Iris pigment epithelial cell (primary cell): Measurements from ENCODE around the gene NRP1.
"Not testable (repeated sequence)": the region's sequence is repeated elsewhere in the genome, so short reads cannot be mapped to it uniquely, and the experiment has no call there.

Source experiments
- DNase-seq: peaks from one replicate; pipeline ENCODE4 v3.0.0-alpha.2; 2011; ENCODE audit warnings: low read depth

Gene NRP1

GRCh38 chr10:33334153-33334804 is at the start of gene NRP1:
Gene NRP1 (minus strand): TSS chr10:33334667. CDS start chr10:33334382, 285 bp downstream.
- DNase-seq, result no peak

DNA sequence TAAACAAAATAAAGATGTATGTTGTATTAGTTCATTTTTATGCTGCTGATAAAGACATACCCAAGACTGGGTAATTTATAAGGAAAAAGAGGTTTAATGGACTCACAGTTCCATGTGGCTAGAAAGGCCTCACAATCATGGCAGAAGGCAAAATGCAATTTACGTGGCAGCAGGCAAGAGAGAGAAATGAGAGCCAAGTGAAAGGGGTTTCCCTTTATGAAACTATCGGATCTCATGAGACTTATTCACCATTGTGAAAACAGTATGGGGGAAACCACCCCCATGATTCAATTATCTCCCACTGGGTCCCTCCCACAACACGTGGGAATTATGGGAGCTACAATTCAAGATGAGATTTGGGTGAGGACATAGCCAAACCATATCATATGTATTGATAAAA is 49.7 kb upstream of the NRP1 start:
- not testable (repeated sequence) for DNase-seq

GRCh38 chr10:33382921-33383713 is 48.6 kb upstream of the NRP1 start:
- no peak for DNase-seq

- no peak for DNase-seq
Observed at GRCh38 chr10:33382216-33382600, 47.7 kb upstream of the NRP1 start.

- DNase-seq, result peak; percentile 78
Observed at GRCh38 chr10:33381451-33382215, 47.2 kb upstream of the NRP1 start.

GRCh38 chr10:33377658-33378025 is 43.2 kb upstream of the NRP1 start:
- DNase-seq, result peak; percentile 67

- peak; percentile 79 for DNase-seq
Observed at GRCh38 chr10:33376976-33377657, 42.6 kb upstream of the NRP1 start.

- DNase-seq, result peak; percentile 53
Observed at GRCh38 chr10:33376476-33376875, 42.0 kb upstream of the NRP1 start.

- no peak for DNase-seq
Observed at GRCh38 chr10:33373263-33373662, 38.8 kb upstream of the NRP1 start.

DNA sequence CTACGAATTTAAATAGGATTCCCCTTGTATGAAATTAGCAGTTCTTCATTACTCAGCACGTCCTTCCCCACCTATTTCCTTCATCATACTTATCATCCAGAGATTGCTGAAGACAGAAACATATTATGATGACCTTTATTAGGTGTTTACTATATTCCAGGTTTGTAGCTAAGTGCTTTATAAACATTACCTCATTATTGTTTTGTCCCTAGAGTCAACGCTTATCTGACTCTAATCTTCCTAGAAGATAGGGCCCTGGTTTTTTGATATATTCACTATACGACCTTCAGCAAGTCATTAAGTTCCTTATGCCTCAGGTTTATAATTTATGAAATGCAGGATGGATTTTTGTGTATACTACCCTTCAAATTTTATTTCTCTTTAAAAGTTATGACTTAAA is 36.8 kb upstream of the NRP1 start:
- no peak for DNase-seq

DNA sequence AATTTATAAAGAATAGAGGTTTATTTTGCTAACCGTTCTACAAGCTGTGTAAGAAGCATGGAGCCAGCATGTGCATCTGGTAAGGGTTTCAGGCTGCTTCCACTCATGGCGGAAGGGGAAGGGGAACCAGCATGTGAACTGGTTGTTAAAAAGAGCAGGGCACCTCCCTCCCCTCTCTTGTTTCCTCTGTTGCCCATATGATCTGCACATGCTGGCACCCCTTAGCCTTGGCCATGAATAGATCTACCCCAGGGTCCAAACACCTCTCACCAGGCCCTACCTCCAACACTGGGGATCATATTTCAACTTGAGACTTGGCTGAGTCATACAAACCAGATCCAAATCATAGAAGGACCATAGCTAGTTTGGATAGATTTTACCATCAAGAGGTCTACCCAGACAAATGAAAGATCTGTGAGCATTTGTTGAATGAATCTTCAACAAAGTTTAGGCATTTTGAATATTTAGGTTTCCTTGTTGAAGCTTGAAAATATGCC is 36.0 kb upstream of the NRP1 start:
- peak; percentile 28 for DNase-seq

- DNase-seq, result no peak
Observed at GRCh38 chr10:33368086-33368485, 33.6 kb upstream of the NRP1 start.

GRCh38 chr10:33365871-33366411 is 31.5 kb upstream of the NRP1 start:
- DNase-seq, result peak; percentile 96

GRCh38 chr10:33365301-33365700 is 30.8 kb upstream of the NRP1 start:
- DNase-seq, result no peak

DNA sequence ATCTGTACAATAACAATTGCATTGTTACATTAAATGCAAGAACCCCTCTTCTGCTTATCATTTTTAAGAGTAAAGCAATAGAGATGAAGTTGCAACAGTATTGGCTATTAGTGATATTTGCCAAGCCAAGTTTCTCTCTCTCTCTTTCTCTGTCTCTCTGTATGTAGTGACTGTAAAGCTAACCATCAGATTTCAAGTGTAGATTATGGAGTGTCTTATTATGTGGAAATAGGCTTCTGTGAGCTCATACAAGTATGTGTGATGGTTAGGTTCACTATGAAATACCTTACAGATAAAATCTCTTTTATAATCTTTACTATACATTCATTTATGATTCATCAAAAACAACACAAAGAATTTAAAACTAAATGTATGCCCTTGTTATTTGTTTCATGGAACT is 28.6 kb upstream of the NRP1 start:
- peak; percentile 68 for DNase-seq

DNA sequence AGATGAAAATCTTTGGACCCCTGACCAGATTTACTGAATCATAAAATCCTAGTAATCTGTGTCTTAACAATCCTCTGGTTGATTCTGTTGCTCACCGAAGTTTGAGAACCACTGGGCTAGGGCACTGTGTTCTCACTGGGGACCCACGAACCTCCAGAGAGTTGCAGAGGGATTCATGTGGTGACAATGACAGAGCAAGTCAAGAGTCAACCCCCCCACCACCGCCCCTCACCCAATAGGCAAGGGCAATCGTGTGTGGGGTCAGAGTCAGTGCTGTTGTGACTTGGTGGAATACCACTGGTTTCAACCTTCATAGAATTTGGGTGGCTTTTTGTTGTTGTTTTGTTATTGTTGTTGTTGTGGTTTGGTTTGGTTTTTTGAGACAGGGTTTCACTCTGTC is 23.5 kb upstream of the NRP1 start:
- no peak for DNase-seq

DNA sequence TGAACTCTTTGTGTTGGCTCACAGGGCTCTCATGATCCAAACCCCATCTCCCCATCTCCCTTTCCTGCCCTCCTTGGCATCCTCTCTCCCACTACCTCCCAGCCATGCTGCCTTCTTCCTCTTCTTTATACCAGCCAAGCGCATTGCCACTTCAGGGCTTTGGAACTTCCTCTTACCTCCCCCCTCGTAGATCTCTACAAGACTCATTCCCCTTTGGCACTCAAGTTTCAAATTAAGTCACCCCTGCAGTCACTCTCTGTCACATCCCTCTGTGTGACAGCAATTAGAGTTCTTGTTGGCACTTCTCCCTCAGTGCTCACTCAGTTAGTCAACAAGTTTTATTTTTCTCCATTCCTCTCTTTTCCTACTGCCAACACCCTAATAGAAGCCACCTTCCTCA is 20.8 kb upstream of the NRP1 start:
- no peak for DNase-seq

- no peak for DNase-seq
Observed at GRCh38 chr10:33353853-33354252, 19.4 kb upstream of the NRP1 start.

DNA sequence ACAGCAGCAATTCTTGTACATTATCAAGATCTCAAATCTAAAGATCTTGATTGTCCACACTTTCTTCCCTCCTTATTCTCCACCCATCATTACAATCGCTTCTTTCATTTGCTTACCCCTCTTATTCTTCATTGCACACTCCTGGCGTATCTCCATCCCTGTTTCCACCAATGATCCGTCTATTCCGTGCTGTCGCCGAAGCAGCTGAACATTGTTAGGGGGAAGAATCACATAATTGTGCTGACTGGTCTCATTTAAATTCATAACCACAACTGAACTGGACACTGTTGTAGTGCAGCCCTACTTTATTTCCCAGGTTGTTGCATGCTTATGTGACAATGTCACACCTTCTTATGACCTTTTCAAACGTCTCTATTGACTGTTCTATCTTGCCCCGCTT is 18.9 kb upstream of the NRP1 start:
- DNase-seq, result no peak

- DNase-seq, result no peak
Observed at GRCh38 chr10:33352615-33353014, 18.1 kb upstream of the NRP1 start.

GRCh38 chr10:33352175-33352574 is 17.7 kb upstream of the NRP1 start:
- DNase-seq, result peak; percentile 55

DNA sequence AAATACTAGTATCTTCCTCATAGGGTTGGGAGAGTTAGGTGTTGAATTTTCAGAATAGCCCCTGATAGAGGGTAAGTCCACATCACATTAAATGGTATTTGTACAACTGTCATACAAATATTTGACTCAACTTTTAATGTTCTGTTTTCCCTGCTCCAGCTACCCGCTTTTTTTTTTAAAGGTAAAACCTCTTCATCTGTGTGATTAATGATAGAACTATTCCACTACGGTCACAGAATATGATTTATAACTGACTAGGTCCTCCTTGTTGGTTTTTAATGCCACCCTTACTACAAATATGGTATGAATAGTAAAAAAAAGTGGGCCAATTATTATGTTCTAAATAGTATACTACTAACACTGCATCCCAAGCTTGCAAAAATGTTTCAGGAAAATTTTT is 15.6 kb upstream of the NRP1 start:
- no peak for DNase-seq
